PC-9 (cell line): ENCODE results near the gene SMTNL2.
"Not testable (repeated sequence)": the region's sequence is repeated elsewhere in the genome, so short reads cannot be mapped to it uniquely, and the experiment has no call there.

Experiments
- CTCF ChIP-seq: fragments of 200-600 bp; sonication (generic); conservative IDR thresholded peaks from 2 replicates; pipeline ENCODE4 v1.6.1; 2017; ENCODE audit warnings: mixed run types, antibody characterized with exemption, mild to moderate bottlenecking, moderate library complexity
- EZH2 ChIP-seq: fragments of 200-600 bp; sonication (generic); IDR thresholded peaks from 2 replicates; pipeline ENCODE4 v1.8.0; 2017; ENCODE audit warnings: antibody characterized with exemption, low read depth

- not testable (repeated sequence) for TF ChIP-seq CTCF, EZH2
Measured at GRCh38 chr17:4578349-4578748, 6.0 kb upstream of the SMTNL2 start.
